NK-92 treated with Interleukin-12 subunit alpha and Interleukin-12 subunit beta, amount 100 ng/mL, for 24 hours (cell line): ENCODE measurements around the gene TEPSIN.

Experiments
- DNase-seq: peaks from one replicate; lab custom pipeline; 2025; lab: John Stamatoyannopoulos, UW

Gene TEPSIN

GRCh38 chr17:81249223-81250040, 10.6 kb upstream of the TEPSIN start:
- DNase-seq: no peak

GRCh38 chr17:81248649-81249048, 9.8 kb upstream of the TEPSIN start:
- DNase-seq: no peak

- no peak for DNase-seq
Observed at GRCh38 chr17:81247339-81247990, 8.6 kb upstream of the TEPSIN start.

GRCh38 chr17:81246679-81247338, 8.0 kb upstream of the TEPSIN start:
- no peak for DNase-seq

GRCh38 chr17:81246343-81246670, 7.5 kb upstream of the TEPSIN start:
- DNase-seq: no peak

GRCh38 chr17:81245665-81246342, 6.9 kb upstream of the TEPSIN start:
- no peak for DNase-seq

GRCh38 chr17:81245024-81245664, 6.3 kb upstream of the TEPSIN start:
- DNase-seq: no peak

- DNase-seq: no peak
Observed at GRCh38 chr17:81244358-81245023, 5.6 kb upstream of the TEPSIN start.

- no peak for DNase-seq
Observed at GRCh38 chr17:81243333-81243664, 4.4 kb upstream of the TEPSIN start.

GRCh38 chr17:81242421-81243332, 3.8 kb upstream of the TEPSIN start:
- no peak for DNase-seq

- DNase-seq: peak; percentile 28
Observed at GRCh38 chr17:81241648-81242420, 3.0 kb upstream of the TEPSIN start.

- DNase-seq: no peak
Observed at GRCh38 chr17:81241203-81241602, 2.3 kb upstream of the TEPSIN start.

- no peak for DNase-seq
Observed at GRCh38 chr17:81240761-81241160, 1.9 kb upstream of the TEPSIN start.

- DNase-seq: peak; percentile 25
Observed at GRCh38 chr17:81239714-81240555, 1.1 kb upstream of the TEPSIN start.

- DNase-seq: no peak
Observed at GRCh38 chr17:81238490-81238814, 403 bp downstream of the TEPSIN start.

- DNase-seq: no peak
Observed at GRCh38 chr17:81237591-81238489, 1.0 kb downstream of the TEPSIN start.

GRCh38 chr17:81236784-81237183, 2.1 kb downstream of the TEPSIN start:
- no peak for DNase-seq
